H9 (cell line): ENCODE measurements around the gene GRM1. TPM values are rescaled to one million over a fixed set of nuclear protein-coding genes. Genes with fewer than 3 reads are reported as not detected.

Experiments
- DNase-seq: peaks from one replicate; pipeline ENCODE4 v3.0.0-alpha.2; 2017
- H2AFZ ChIP-seq: one replicate; pipeline ENCODE4 v1.6.1; 2013; ENCODE audit warnings: mild to moderate bottlenecking, low read length, control low read depth, moderate library complexity
- H2AK5ac ChIP-seq: 2 replicates; pipeline ENCODE4 v1.6.1; 2013; ENCODE audit warnings: low read length, control low read depth, mixed read lengths; ENCODE audit not compliant: insufficient read length
- H2BK120ac ChIP-seq: one replicate; pipeline ENCODE4 v1.6.1; 2013; ENCODE audit warnings: low read depth, mild to moderate bottlenecking, low read length, control low read depth, inconsistent platforms; ENCODE audit not compliant: poor library complexity, severe bottlenecking
- H2BK12ac ChIP-seq: 2 replicates; pipeline ENCODE4 v1.6.1; 2013; ENCODE audit warnings: low read length, control low read depth, mixed read lengths, low read depth; ENCODE audit not compliant: insufficient read length
- H2BK15ac ChIP-seq: 2 replicates; pipeline ENCODE4 v1.6.1; 2013; ENCODE audit warnings: low read depth, low read length, control low read depth
- H2BK20ac ChIP-seq: one replicate; pipeline ENCODE4 v1.6.1; 2013; ENCODE audit warnings: low read depth, mild to moderate bottlenecking, low read length, control low read depth, inconsistent platforms; ENCODE audit not compliant: poor library complexity, severe bottlenecking
- H2BK5ac ChIP-seq: 2 replicates; pipeline ENCODE4 v1.6.1; 2013; ENCODE audit warnings: low read length, control low read depth, mixed read lengths; ENCODE audit not compliant: insufficient read length
- H3K14ac ChIP-seq: 2 replicates; pipeline ENCODE4 v1.6.1; 2013; ENCODE audit warnings: low read length, control low read depth; ENCODE audit not compliant: insufficient read depth
- H3K18ac ChIP-seq: 2 replicates; pipeline ENCODE4 v1.6.1; 2013; ENCODE audit warnings: low read depth, mild to moderate bottlenecking, mixed read lengths, low read length, control low read depth; ENCODE audit not compliant: insufficient read length
- H3K23ac ChIP-seq: 2 replicates; pipeline ENCODE4 v1.6.1; 2013; ENCODE audit warnings: low read length, control low read depth, mixed read lengths, low read depth; ENCODE audit not compliant: insufficient read length
- H3K23me2 ChIP-seq: 2 replicates; pipeline ENCODE4 v1.6.1; 2013; ENCODE audit warnings: low read depth, mild to moderate bottlenecking, mixed read lengths, low read length, control low read depth; ENCODE audit not compliant: insufficient read length, poor library complexity, severe bottlenecking
- H3K27ac ChIP-seq: 2 replicates; pipeline ENCODE4 v1.5.1; 2013; ENCODE audit warnings: low read length, control low read depth, mixed read lengths, low read depth; ENCODE audit not compliant: insufficient read length
- H3K27me3 ChIP-seq: 2 replicates; pipeline ENCODE4 v1.6.1; 2013; ENCODE audit warnings: low read length, control low read depth, inconsistent platforms; ENCODE audit not compliant: insufficient read depth
- H3K4ac ChIP-seq: 2 replicates; pipeline ENCODE4 v1.6.1; 2013; ENCODE audit warnings: low read depth, mild to moderate bottlenecking, control low read depth, inconsistent platforms, low read length, moderate library complexity
- H3K4me1 ChIP-seq: 2 replicates; pipeline ENCODE4 v1.6.1; 2013; ENCODE audit warnings: low read length, control low read depth, inconsistent platforms; ENCODE audit not compliant: insufficient read depth
- H3K4me2 ChIP-seq: 2 replicates; pipeline ENCODE4 v1.6.1; 2013; ENCODE audit warnings: low read length, control low read depth, mixed read lengths; ENCODE audit not compliant: insufficient read length, insufficient read depth
- H3K56ac ChIP-seq: 2 replicates; pipeline ENCODE4 v1.6.1; 2013; ENCODE audit warnings: low read depth, mild to moderate bottlenecking, mixed read lengths, low read length, control low read depth; ENCODE audit not compliant: insufficient read length
- H3K79me1 ChIP-seq: 2 replicates; pipeline ENCODE4 v1.6.1; 2013; ENCODE audit warnings: low read depth, mild to moderate bottlenecking, moderate library complexity, low read length, control low read depth, inconsistent platforms; ENCODE audit not compliant: insufficient read depth, poor library complexity, severe bottlenecking
- H3K79me2 ChIP-seq: 2 replicates; pipeline ENCODE4 v1.6.1; 2013; ENCODE audit warnings: low read length, control low read depth, inconsistent platforms; ENCODE audit not compliant: insufficient read depth
- H3K9ac ChIP-seq: 2 replicates; pipeline ENCODE4 v1.6.1; 2013; ENCODE audit warnings: low read length, control low read depth, mixed read lengths; ENCODE audit not compliant: insufficient read length; ENCODE audit errors: extremely low read depth
- H3K9me3 ChIP-seq: one replicate; pipeline ENCODE4 v1.6.1; 2013; ENCODE audit warnings: low read depth, low read length, inconsistent platforms; ENCODE audit not compliant: control insufficient read depth
- H3T11ph ChIP-seq: one replicate; pipeline ENCODE4 v1.6.1; 2013; ENCODE audit warnings: mild to moderate bottlenecking, low read length, control low read depth, inconsistent platforms
- H4K20me1 ChIP-seq: one replicate; pipeline ENCODE4 v1.6.1; 2013; ENCODE audit not compliant: control insufficient read depth, insufficient read length, insufficient read depth
- H4K5ac ChIP-seq: 2 replicates; pipeline ENCODE4 v1.6.1; 2013; ENCODE audit warnings: low read depth, mild to moderate bottlenecking, mixed read lengths, low read length, control low read depth; ENCODE audit not compliant: insufficient read length
- H4K8ac ChIP-seq: replicated peaks from 2 replicates; pipeline ENCODE4 v1.6.1; 2013; ENCODE audit warnings: low read length, control low read depth, mixed read lengths, low read depth; ENCODE audit not compliant: insufficient read length
- H4K91ac ChIP-seq: 2 replicates; pipeline ENCODE4 v1.6.1; 2013; ENCODE audit warnings: low read depth, mild to moderate bottlenecking, moderate library complexity, mixed read lengths, low read length, control low read depth; ENCODE audit not compliant: insufficient read length
- H3K27ac Mint-ChIP-seq, 3 experiments: 2 replicates in 2 of 3; 3 replicates in 1 of 3; pipeline ENCODE4 v1.8.0; 2020 to 2021; ENCODE audit warnings: mixed read lengths in 3 of 3, mild to moderate bottlenecking in 1 of 3, moderate library complexity in 1 of 3
- H3K27me3 Mint-ChIP-seq: 2 replicates; pipeline ENCODE4 v1.8.0; 2021; ENCODE audit warnings: low read depth, mild to moderate bottlenecking, moderate library complexity, mixed read lengths
- H3K36me3 Mint-ChIP-seq, 3 experiments: 2 replicates in 2 of 3; 3 replicates in 1 of 3; pipeline ENCODE4 v1.8.0; 2020 to 2021; ENCODE audit warnings: low read depth in 3 of 3, mixed read lengths in 3 of 3; ENCODE audit not compliant: insufficient read depth in 1 of 3
- H3K4me1 Mint-ChIP-seq, 2 experiments: 2 replicates each; pipeline ENCODE4 v1.8.0; 2020; ENCODE audit warnings: mixed read lengths in 2 of 2
- H3K4me3 Mint-ChIP-seq, 2 experiments: 2 replicates in 1 of 2; 3 replicates in 1 of 2; pipeline ENCODE4 v1.8.0; 2020 to 2021; ENCODE audit warnings: mild to moderate bottlenecking in 2 of 2, mixed read lengths in 2 of 2, moderate library complexity in 1 of 2
- H3K9me3 Mint-ChIP-seq, 2 experiments: 2 replicates in 1 of 2; 3 replicates in 1 of 2; pipeline ENCODE4 v1.8.0; 2020; ENCODE audit warnings: mild to moderate bottlenecking in 2 of 2, mixed read lengths in 2 of 2, moderate library complexity in 1 of 2
- WGBS: extraction: QIAGEN DNeasy Blood & Tissue Kit; methylation state at CpG from one replicate; pipeline ENCODE4 v1.1.7; 2013; ENCODE audit warnings: missing lambda C conversion rate, low lambda C conversion rate, mixed read lengths; ENCODE audit not compliant: insufficient read length; ENCODE audit errors: extremely low coverage; 5-methylcytosine and 5-hydroxymethylcytosine counted together
- total RNA-seq: library from RNA; stranded (reverse); gene quantifications from 2 replicates; pipeline ENCODE4 v1.2.1, GENCODE V29; 2021
- TF ChIP-seq, protein P1 (sequence below): fragments of 200-600 bp; sonication (generic); conservative IDR thresholded peaks from 3 replicates; pipeline ENCODE4 v1.8.0; 2021; ENCODE audit warnings: antibody characterized with exemption, mild to moderate bottlenecking

Gene GRM1
- total RNA-seq, 1 experiment from 2014 or later, result 0.39 TPM

DNA sequence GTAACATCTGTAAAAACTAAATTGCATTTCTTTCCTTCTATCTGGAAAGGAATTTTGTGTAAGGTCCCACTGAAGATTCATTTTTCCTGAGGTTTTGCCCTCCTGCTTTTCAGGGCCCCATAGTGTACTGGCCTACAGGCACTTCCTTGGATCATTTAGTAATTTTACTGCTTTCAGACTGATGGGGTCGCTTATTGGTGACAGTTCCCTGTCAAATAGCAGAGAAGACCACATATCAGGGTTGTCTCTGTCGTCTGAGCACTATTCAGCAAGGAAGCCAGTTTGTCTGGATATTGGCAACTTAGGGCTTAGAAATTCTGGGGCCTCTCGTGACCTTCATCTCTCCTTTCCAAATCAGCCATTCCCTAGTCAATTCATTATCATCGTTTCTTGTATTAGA is 3.5 kb downstream of the GRM1 start:
- Histone ChIP-seq H4K5ac (no peak overlapping the region), H2BK15ac (no peak overlapping the region), H3K79me1 (no peaks in the 10 kb centered on the region), H3K56ac (no peak overlapping the region), H3K9me3 (no peaks in the 10 kb centered on the region), H2AFZ (no peak overlapping the region), H3T11ph (no peak overlapping the region), H3K27me3 (peaks cover 6% of the 10 kb centered on the region), H2BK5ac (no peak overlapping the region), H2BK120ac (no peak overlapping the region), H2AK5ac (no peak overlapping the region), H3K79me2 (no peaks in the 10 kb centered on the region), H3K14ac (no peak overlapping the region), H2BK12ac (no peak overlapping the region), H3K23me2 (peaks cover 22% of the 10 kb centered on the region), H3K9ac (no peak overlapping the region), H3K4me1 (no peaks in the 10 kb centered on the region), H3K27ac (no peak overlapping the region), H3K18ac (no peak overlapping the region), H3K4me2 (no peak overlapping the region), H4K8ac (no peak overlapping the region), H4K91ac (no peak overlapping the region), H2BK20ac (no peak overlapping the region), H3K23ac (no peak overlapping the region), H4K20me1 (no peaks in the 10 kb centered on the region), H3K4ac (no peak overlapping the region)
- TF ChIP-seq, protein P1, sequence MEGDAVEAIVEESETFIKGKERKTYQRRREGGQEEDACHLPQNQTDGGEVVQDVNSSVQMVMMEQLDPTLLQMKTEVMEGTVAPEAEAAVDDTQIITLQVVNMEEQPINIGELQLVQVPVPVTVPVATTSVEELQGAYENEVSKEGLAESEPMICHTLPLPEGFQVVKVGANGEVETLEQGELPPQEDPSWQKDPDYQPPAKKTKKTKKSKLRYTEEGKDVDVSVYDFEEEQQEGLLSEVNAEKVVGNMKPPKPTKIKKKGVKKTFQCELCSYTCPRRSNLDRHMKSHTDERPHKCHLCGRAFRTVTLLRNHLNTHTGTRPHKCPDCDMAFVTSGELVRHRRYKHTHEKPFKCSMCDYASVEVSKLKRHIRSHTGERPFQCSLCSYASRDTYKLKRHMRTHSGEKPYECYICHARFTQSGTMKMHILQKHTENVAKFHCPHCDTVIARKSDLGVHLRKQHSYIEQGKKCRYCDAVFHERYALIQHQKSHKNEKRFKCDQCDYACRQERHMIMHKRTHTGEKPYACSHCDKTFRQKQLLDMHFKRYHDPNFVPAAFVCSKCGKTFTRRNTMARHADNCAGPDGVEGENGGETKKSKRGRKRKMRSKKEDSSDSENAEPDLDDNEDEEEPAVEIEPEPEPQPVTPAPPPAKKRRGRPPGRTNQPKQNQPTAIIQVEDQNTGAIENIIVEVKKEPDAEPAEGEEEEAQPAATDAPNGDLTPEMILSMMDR, result no peak
- no peak for DNase-seq
- Mint-ChIP-seq H3K27me3 (peaks cover 30% of the 10 kb centered on the region), H3K36me3 (no peaks in the 10 kb centered on the region), H3K9me3 (no peaks in the 10 kb centered on the region), H3K4me3 (no peak overlapping the region), H3K4me1 (peaks cover 8 to 10% of the 10 kb centered on the region in 2 experiments), H3K27ac (no peak overlapping the region)
- WGBS, result no CpG with 5 or more reads among the region's 4 CpGs
